ENCODE data around the gene HEPHL1.
"Not testable (repeated sequence)": the region's sequence is repeated elsewhere in the genome, so short reads cannot be mapped to it uniquely, and the experiment has no call there.

HEPHL1 gene

GRCh38 chr11:94091091-94091490, 69.9 kb downstream of the HEPHL1 start:
- no peak for DNase-seq

GRCh38 chr11:94100253-94100652, 79.1 kb downstream of the HEPHL1 start:
- no peak for DNase-seq

- DNase-seq = no peak
Measured at GRCh38 chr11:94103471-94103870, 82.3 kb downstream of the HEPHL1 start.

GRCh38 chr11:94104734-94105133, 83.6 kb downstream of the HEPHL1 start:
- no peak for DNase-seq

GRCh38 chr11:94106716-94107115, 85.6 kb downstream of the HEPHL1 start:
- no peak for DNase-seq

GRCh38 chr11:94107363-94107762, 86.2 kb downstream of the HEPHL1 start:
- no peak for DNase-seq

- DNase-seq = no peak
Measured at GRCh38 chr11:94111241-94111640, 90.1 kb downstream of the HEPHL1 start.

DNA sequence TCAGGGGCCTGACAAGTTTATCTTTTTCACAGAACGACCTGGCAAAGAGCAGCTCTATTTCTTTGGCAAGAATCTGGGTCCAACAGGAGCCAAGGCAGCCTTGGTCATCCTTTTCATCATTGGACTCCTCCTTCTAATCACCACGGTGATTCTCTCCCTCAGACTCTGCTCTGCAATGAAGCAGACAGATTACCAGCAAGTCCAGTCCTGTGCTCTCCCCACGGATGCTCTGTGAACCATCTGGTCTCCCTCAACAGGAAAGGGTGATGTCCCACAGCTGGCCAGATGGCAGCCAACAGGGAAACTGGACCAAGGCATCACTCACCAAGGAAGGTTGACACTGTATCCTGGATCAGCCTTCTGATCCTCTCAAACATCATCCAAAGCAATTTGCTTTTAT, 90.5 kb downstream of the HEPHL1 start:
- no peak for DNase-seq

- no peak for DNase-seq
Measured at GRCh38 chr11:94112206-94112953, 91.2 kb downstream of the HEPHL1 start.

DNA sequence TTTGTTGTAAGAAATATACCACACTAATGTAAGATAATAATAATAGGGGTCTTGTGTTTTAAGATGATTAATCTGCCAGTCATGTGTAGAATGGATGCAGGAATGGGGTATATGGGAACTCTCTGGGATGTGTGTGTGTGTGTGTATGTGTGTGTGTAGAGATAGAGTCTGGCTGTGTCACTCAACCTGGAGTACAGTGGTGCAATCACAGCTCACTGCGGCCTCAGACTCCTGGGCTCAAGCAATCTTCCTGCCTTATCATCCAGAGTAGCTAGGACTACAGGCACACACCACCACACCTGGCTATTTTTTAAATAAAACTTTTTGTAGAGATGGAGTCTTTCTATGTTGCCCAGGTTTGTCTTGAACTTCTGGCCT, 96.0 kb downstream of the HEPHL1 start:
- DNase-seq = no peak

DNA sequence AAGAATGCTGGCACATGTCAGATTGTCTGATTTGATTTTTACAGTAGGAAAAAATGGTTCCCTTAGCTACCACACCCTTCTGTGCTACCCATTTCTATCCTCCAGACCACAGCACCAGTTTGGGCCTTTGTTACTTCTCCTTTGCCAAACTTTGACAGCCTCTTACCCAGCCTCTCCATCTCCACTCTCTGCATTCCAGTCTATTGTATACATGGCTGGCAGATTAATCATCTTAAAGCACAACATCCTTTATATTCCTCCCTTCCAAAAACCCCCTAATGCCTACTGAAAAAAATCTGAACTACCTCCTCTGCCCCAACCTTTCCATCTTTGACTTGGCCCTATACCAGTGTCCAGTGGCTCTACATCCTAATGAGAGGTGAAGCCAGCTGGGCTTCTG, 96.7 kb downstream of the HEPHL1 start:
- no peak for DNase-seq

DNA sequence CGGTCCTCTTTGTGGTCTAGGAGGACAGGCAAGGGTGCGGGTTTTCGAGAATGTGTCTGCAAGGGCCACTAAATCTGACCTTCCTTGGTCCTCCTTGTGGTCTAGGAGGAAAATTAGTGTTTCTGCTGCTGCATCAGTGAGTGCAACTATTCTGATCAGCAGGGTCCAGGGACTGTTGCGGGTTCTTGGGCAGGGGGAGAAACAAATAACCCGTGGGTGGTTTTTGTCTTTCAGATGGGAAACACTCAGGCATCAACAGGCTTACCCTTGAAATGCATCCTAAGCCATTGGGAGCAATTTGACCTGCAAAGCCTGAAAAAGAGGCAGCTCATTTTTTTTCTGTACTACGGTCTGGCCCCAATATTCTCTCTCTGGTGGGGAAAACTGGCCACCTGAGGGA, 98.5 kb downstream of the HEPHL1 start:
- not testable (repeated sequence) for DNase-seq

GRCh38 chr11:94120516-94120915, 99.4 kb downstream of the HEPHL1 start:
- not testable (repeated sequence) for DNase-seq

- no peak for DNase-seq
Measured at GRCh38 chr11:94120946-94121345, 99.8 kb downstream of the HEPHL1 start.

GRCh38 chr11:94125407-94126115, 104.4 kb downstream of the HEPHL1 start:
- no peak for DNase-seq

DNA sequence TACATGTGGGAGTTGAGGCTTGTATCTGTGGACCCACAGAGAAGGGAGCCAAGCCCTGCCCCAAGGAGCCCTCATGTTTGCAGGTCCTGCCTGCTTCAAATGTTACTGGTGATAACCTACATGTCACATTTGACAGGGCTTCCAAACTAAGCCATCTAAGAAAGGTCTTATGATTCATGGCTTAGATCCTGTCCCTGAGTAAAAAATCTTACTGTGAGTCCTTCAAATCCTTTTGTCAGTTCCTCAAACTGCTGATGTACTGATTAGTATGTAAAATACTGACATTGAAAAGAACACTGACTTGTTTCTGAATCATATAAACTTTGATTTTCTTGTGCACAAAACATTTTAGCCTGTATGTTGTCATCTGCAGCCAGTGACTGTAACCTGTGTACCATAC, 106.5 kb downstream of the HEPHL1 start:
- DNase-seq = no peak

DNA sequence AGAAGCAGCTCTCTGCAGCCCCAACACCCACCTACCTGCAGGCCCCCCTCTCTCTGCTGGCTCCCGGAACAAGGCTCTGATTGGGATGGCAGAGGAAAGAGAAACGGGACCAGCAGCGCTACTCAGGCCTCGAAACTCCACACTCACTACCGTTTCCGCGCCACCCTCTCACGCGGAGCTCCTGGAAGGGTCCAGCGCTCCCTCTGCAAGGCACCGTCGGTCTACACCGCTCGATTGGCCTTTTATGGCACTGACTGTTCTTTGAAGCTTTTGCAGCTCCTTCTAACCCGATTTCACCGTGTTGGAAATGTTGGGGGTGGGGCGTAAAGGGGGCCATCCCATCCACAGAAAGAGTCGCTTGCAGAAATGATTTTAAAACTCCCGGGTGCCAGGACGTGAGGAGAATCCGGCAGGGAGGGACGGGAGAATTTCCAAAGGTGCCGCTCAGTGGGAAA, 107.2 kb downstream of the HEPHL1 start:
- DNase-seq = peak; percentile 40

DNA sequence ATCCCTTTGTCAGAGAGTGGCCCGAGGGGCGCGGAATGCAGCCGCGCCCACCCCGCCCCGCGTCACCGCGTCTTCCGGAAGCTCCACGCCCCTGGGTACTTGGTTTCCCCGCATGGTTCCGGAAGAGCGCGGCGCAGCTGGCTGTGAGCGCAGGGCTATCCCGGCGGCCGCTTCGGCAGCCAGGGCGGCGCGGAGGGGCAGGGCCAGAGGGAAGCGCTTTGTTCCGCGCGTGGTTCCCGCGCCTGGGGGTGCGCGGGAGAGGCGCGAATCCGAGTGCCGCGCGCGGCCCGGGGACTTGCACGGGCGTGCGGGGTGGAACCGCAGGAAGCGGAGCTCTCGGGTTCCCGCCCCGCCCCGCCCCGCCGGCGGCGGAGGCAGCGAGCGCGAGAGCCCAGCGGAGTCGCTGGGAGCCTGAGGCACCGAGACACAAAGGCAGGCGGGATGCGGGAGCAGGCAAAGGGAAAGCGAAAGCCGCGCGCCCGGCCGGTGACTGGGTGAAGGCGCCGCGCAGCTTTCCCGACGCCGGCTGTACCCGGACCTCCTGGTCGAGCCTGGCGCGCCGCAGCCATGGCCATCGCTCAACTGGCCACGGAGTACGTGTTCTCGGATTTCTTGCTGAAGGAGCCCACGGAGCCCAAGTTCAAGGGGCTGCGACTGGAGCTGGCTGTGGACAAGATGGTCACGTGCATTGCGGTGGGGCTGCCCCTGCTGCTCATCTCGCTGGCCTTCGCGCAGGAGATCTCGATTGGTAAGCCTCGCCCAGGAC, 107.8 kb downstream of the HEPHL1 start, which contains the start of gene PANX1:
TSS of gene PANX1 (plus strand) at position 96 of the 766 bp plus-strand sequence. CDS start at position 568, 472 bp downstream.
- peak; percentile 72 for DNase-seq

GRCh38 chr11:94129512-94130297, 108.6 kb downstream of the HEPHL1 start:
- no peak for DNase-seq

- no peak for DNase-seq
Measured at GRCh38 chr11:94130298-94131046, 109.3 kb downstream of the HEPHL1 start.

DNA sequence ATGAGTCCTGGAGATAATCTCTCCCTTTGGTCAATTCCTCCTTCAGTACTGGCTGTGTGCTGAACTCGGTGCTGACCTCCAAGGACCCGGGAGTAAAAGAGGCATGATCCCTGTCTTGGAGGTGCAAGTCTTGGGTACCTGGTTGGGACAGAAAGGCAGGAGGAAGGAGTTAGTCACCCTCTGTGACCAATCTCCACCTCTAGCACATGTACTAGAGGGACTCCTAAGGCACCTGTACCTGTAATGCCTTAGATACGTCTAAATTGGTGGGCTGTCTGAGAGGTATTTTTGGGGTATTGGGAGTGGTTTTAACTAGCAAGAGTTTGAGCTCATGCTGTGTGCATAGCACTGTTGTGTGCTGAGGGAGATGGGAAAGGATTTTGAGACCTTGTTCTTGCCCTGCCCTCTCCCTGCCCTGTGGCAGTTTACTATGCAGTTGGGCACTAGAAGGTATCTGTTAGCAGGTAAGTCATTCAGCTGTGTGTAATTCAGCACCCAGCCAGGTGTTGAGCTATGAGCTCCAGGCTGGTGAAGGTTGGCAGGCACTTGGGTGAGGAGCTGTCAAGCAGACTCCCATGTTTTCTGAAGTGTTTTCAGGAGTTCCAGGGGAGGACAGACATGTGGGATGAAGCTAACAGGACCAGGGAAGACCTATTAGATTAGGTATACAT, 110.0 kb downstream of the HEPHL1 start:
- DNase-seq = no peak
